Progenitor cell of endocrine pancreas (in vitro differentiated cells): ENCODE results near the gene SDSL. TPM values are rescaled to one million over a fixed set of nuclear protein-coding genes. Genes with fewer than 3 reads are reported as not detected.

Experiments
- DNase-seq: peaks from one replicate; pipeline ENCODE4 v3.0.0; 2021; ENCODE audit warnings: low spot score; ENCODE audit not compliant: unreplicated experiment
- H3K27ac Mint-ChIP-seq: 2 replicates; pipeline ENCODE4 v1.8.0; 2021; ENCODE audit warnings: mild to moderate bottlenecking, moderate library complexity, mixed read lengths
- H3K27me3 Mint-ChIP-seq: 2 replicates; pipeline ENCODE4 v1.8.0; 2021; ENCODE audit warnings: mixed read lengths
- H3K36me3 Mint-ChIP-seq: 2 replicates; pipeline ENCODE4 v1.8.0; 2022; ENCODE audit warnings: mixed read lengths; ENCODE audit not compliant: insufficient read depth
- H3K4me1 Mint-ChIP-seq: 2 replicates; pipeline ENCODE4 v1.8.0; 2021; ENCODE audit warnings: low read depth, mixed read lengths
- H3K4me3 Mint-ChIP-seq: 2 replicates; pipeline ENCODE4 v1.8.0; 2021; ENCODE audit warnings: low read depth, mild to moderate bottlenecking, moderate library complexity, mixed read lengths
- H3K9me3 Mint-ChIP-seq: 2 replicates; pipeline ENCODE4 v1.8.0; 2021; ENCODE audit warnings: low read depth, mixed read lengths
- total RNA-seq: library from RNA; stranded (reverse); gene quantifications from 2 replicates; pipeline ENCODE4 v1.2.1, GENCODE V29; 2021
- TF ChIP-seq, protein P1 (sequence below): fragments of 200-600 bp; sonication (generic); IDR thresholded peaks from one replicate; pipeline ENCODE4 v1.5.0; 2021; ENCODE audit warnings: antibody characterized with exemption, mild to moderate bottlenecking; ENCODE audit not compliant: unreplicated experiment

Gene SDSL
- total RNA-seq, 1 donor from 2014 or later, result 17.2 TPM

DNA sequence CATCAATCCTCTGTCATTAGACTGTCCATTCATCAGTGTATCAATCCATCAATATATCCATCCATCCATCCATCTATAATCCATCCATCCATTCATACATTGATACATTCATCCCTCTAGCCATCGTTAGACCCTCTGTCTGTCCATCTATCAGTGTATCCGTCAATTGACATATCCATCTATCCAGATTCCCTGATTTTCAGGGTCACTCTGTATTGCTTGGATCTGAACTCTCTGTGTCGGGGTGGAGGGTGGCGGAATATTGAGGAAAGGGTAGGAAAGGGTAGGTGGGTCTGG is 17.1 kb downstream of the SDSL start:
- Mint-ChIP-seq H3K27ac (no peak overlapping the region), H3K4me1 (peaks cover 25% of the 10 kb centered on the region), H3K36me3 (no peaks in the 10 kb centered on the region), H3K9me3 (no peaks in the 10 kb centered on the region), H3K27me3 (peaks cover 12% of the 10 kb centered on the region), H3K4me3 (no peak overlapping the region)
- TF ChIP-seq, protein P1, sequence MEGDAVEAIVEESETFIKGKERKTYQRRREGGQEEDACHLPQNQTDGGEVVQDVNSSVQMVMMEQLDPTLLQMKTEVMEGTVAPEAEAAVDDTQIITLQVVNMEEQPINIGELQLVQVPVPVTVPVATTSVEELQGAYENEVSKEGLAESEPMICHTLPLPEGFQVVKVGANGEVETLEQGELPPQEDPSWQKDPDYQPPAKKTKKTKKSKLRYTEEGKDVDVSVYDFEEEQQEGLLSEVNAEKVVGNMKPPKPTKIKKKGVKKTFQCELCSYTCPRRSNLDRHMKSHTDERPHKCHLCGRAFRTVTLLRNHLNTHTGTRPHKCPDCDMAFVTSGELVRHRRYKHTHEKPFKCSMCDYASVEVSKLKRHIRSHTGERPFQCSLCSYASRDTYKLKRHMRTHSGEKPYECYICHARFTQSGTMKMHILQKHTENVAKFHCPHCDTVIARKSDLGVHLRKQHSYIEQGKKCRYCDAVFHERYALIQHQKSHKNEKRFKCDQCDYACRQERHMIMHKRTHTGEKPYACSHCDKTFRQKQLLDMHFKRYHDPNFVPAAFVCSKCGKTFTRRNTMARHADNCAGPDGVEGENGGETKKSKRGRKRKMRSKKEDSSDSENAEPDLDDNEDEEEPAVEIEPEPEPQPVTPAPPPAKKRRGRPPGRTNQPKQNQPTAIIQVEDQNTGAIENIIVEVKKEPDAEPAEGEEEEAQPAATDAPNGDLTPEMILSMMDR, result no peak
- DNase-seq, result no peak

DNA sequence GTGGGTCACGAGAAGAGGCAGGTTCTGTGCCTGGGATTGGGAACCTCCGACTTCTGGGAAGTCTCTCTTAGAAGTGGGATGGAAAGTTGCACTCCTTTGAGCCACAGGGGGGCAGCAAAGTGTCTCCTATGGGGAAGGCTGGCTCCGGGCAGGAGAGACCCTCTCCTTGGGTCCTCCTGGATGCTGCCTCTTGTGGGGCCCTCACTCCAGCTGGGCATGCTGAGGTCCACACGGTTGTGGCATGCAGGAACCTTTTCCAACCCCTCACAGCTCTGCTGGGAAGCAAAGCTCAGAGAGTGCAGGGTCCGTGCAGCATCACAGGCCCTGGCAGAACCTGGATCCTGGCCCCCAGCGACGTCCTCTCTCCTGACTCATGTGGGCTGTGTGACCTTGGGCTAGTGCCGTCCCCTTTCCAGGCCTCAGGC is 17.4 kb downstream of the SDSL start:
- H3K36me3 Mint-ChIP-seq, result no peaks in the 10 kb centered on the region
- TF ChIP-seq, protein P1, result peak; percentile 88
- H3K4me3 Mint-ChIP-seq, result no peak overlapping the region
- H3K27me3 Mint-ChIP-seq, result peaks cover 14% of the 10 kb centered on the region
- H3K4me1 Mint-ChIP-seq, result peaks cover 25% of the 10 kb centered on the region
- no peak overlapping the region for H3K27ac Mint-ChIP-seq
- no peaks in the 10 kb centered on the region for H3K9me3 Mint-ChIP-seq
- DNase-seq, result peak; percentile 62

DNA sequence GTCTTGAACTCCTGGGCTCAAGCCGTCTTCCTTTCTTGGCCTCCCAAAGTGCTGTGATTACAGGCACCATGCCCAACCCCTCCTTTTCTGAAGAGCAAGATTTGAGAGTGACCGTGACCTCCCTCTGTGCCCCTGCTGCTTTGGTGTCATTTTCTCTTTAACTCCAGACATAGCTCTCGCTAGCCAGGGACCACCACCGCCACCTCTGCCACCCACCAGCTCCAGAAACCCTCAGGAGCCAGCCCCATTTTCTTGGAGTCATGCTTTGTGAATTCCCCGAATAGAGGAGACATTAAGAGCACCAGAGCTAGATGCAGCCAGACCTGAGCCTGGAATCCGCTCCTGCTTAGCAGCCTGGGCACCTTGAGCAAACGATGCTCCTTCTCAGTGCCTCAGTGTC is 18.2 kb downstream of the SDSL start:
- H3K27me3 Mint-ChIP-seq, result peaks cover 20% of the 10 kb centered on the region
- no peak overlapping the region for H3K4me3 Mint-ChIP-seq
- no peaks in the 10 kb centered on the region for H3K36me3 Mint-ChIP-seq
- TF ChIP-seq, protein P1, result no peak
- no peaks in the 10 kb centered on the region for H3K9me3 Mint-ChIP-seq
- H3K27ac Mint-ChIP-seq, result peak overlapping the region; percentile 89
- H3K4me1 Mint-ChIP-seq, result peaks cover 25% of the 10 kb centered on the region
- no peak for DNase-seq

DNA sequence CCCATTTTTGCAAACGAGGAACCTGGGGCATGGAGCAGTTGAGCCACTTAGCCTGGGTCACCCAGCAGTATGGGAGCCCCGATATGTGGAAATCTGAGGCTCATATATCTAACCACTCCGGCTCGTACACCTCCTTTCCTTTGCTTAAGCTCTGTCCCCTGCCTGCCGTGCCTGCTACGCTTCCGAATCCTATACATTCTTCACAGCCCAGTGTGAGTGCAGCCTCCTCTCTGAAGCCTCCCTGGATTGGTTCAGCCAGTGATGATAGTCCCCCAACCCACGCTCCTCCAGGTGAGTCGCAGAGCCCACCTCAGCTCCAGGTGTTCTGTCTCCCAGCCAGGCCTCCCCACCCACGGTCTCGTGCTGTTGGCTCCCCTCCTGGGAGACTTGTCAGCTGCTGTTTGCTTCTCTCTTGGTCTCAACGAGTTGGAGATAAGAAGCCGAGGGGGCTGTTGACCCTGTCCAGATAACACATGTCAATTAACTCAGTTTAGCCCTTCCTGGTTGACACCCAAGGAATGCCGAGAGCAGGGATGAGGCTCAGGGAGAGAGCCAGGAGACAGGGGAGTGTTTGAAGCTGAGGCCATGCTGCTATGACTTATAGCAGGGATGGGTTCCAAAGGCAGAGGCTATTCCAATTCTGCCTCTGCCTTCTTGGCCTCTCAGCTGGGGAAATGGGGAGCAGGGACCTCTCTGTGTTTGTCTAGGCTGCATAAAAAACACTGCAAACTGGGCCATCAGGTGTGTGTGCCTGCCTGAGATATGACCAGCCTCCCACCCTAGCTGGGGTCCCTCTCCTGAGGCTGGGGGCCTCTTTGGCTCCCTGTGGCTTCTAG is 19.0 kb downstream of the SDSL start:
- Mint-ChIP-seq H3K27me3 (peaks cover 29% of the 10 kb centered on the region), H3K27ac (peak overlapping the region; percentile 89), H3K4me1 (peaks cover 26% of the 10 kb centered on the region), H3K36me3 (no peaks in the 10 kb centered on the region), H3K4me3 (no peak overlapping the region), H3K9me3 (peaks cover 2% of the 10 kb centered on the region)
- DNase-seq, result no peak
- TF ChIP-seq, protein P1, result no peak

DNA sequence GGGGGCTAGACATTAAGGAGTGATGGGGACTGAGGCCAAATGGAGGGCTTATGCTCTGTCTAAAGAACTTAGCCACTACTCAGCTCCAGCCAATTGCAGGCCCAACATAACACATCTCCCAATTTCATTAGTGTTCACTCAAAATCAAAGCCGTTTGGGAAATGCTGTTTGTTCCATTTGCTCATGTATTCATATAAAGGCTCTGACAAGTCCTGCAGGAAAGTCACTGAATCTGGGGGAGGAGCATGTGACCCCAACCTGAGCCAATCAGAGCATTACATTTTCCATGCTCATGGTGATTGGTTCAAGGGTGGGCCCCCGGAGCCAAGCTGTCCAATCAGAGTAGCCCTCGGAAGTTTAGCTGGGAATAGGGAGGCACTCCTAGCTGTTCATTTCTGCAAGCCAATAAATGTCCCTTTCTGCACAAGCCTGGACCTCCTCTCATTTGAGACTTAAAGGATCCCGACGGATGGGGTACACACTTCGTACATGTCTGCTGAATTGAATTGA is 20.9 kb downstream of the SDSL start:
- Mint-ChIP-seq H3K27me3 (peaks cover 38% of the 10 kb centered on the region), H3K36me3 (no peaks in the 10 kb centered on the region), H3K4me1 (peaks cover 27% of the 10 kb centered on the region), H3K4me3 (no peak overlapping the region), H3K9me3 (peaks cover 4% of the 10 kb centered on the region), H3K27ac (no peak overlapping the region)
- DNase-seq, result no peak
- TF ChIP-seq, protein P1, result no peak
